Gastroesophageal sphincter (tissue), 3 donors: ENCODE data around the gene C3.

Source experiments
- CTCF ChIP-seq, 4 experiments: fragments of 200-600 bp in 2 of 4; fragments of 450-650 bp in 2 of 4; sonication (generic) in 1 of 4; IDR thresholded peaks; one replicate each; pipeline ENCODE4 v1.5.1; 2017 to 2019; ENCODE audit warnings: antibody characterized with exemption in 4 of 4, mild to moderate bottlenecking in 2 of 4, moderate library complexity in 2 of 4
- EP300 ChIP-seq: sonication (generic); formaldehyde crosslinking; IDR thresholded peaks from one replicate; pipeline ENCODE4 v1.6.1; 2017; ENCODE audit warnings: antibody characterized with exemption, mild to moderate bottlenecking

GRCh38 chr19:6671960-6672359 lies 48.5 kb downstream of the C3 start:
- no peak for TF ChIP-seq CTCF (IDR thresholded peaks at IDR 0.05)
- TF ChIP-seq EP300 = no peak
